HG03565 (cell line): ENCODE data around the gene LPIN1.
"Not testable (repeated sequence)": the region's sequence is repeated elsewhere in the genome, so short reads cannot be mapped to it uniquely, and the experiment has no call there.

Source experiments
- ATAC-seq: cut with Tn5 transposase; IDR thresholded peaks from one replicate; pipeline ENCODE4 v1.9.1; 2021; ENCODE audit warnings: mild to moderate bottlenecking, moderate library complexity; ENCODE audit not compliant: unreplicated experiment

LPIN1 gene

DNA sequence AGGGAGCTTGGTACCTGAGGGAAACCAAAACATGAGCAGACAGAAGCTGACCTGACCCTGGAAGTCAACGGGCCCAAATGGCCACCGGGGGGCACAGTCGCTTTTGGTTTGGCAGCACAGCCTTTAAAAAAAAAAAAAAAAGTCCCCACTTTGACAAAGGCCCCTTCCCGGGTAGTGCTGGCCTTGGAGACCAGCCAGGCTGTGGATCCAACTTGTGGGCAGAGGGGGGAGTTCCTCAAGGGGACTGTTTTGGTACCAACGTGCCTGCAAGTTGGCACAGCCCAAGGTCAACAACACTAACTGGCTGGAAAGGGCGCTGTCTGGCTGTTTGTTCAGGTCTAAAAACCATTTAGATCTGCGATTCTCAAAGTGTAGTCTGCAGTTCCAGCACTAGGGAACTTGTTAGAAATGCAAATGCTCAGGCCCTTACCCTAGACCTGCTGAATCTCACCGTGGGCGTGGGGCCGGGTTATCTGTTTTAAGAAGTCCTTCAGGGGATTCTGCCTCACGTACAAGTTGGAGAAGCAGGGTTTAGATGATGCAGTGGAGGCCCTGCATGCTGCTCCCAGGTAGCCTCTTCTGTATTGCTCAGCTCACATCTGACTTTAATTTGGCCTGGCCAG, 83.0 kb downstream of the LPIN1 start:
- ATAC-seq: peak; percentile 20

DNA sequence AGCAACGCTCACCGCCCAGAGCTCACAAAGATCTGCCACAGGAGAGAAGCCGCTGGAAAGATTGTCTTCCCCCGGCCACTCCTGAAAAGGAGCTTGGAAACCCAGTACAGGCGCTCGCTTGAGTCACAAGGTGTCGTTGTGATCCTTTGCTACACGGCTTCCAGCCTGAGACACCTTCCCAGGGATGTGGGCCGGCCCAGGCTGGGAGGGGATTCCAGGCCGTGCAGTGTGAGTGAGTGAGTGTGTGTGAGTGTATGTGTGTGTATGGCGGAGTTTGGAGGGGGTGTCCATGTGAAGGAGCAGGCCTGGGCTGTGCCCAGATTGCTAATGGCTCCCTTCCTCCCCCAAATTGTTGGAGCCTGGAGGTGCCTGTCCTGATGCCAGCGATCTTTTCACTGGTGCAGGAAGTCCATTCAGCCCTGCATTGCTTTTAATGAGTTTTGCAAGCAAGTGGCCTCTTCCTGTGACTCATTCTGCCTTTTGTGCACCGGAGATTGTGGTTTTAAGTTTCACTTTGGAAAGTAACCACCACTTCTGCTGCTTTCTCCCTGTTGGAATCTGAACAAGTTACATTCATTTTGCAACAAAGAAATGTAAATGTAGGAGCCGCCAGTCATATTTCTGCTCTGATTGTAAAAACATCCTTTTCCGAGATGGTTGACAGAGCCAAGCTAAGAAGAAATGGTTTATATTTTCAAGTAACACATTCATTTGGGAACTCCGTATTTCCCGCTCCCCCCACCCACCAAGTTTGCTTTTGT, 83.7 kb downstream of the LPIN1 start:
- ATAC-seq: peak; percentile 82

DNA sequence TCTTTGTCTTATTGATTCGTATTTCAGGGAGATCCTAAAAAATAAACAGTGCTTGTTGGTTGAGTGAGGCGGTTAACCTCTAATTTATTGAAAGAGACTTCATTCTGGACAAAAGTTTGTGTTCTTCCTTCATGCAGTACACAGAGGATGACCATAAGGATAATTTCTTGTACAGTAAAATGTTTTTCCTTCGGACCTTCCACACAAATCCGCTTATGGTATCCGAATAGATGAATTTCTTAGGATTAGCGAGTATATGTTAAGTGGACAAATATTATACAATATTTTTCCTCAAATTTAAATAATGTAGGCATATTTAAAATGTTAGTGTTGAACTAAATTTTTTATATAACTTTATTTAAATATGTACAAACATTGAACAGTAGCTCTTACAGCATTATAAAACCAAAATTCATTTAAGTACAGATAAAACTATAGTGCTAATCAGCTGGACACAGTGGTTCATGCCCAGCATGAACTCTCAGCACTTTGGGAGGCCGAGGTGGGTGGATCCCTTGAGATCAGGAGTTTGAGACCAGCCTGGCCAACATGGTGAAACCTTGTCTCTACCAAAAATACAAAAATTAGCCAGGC, 84.4 kb downstream of the LPIN1 start:
- ATAC-seq: no peak

DNA sequence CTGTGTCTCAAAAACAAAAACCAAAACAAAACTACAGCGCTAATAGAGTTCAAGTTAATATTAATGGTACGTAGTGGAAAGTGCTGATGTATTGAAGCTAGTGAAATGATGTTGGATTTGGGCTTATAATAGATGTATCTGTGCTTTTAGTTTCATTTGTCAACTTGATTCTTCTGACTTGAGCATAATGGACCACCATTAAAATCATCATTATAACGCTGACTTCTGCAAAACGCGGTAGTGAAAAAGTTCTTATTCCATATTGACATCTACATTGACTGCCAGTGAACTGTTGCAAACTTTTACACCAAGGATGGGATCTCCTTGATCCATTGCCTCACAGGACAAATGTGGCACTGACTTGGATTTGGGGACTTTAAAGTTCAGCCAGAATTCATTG, 85.0 kb downstream of the LPIN1 start:
- ATAC-seq: no peak

DNA sequence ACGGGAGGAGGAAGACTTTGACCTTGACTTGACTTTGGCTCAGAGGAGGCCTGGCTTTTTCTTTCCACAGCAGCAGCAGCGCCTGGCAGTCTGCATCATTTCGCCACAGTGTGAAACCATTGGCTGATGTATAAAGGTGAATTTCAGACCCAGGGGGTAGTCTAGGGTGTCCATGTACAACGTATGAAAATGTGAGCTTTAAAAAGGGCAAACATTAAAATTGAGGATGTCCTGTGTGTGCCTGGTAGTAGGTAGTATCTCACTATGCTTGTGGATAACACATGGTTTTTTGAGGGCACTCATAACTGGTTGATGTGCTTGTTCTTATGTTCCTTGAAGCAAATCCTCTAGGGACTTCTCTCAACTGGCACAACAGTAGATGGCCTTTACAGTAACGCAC, 86.1 kb downstream of the LPIN1 start:
- ATAC-seq: no peak

DNA sequence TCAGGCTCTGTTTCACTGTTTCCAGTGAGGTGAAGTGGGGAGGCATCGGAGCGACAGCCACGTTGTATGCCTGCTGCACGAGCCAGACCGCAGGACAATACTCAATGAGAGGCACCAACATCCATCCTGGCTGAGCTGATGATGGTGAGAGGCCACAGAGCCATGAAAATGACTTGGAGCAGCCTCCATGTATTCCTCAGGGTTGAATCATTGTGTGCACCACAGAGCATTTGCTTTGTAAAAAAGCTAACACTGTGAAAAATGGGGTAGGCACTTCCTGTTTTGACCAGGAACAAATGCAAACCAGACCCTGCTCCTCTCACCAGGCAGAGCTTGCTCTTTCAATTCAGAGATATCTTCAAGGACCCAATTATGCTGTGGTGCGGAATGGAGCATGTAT, 87.2 kb downstream of the LPIN1 start:
- ATAC-seq: no peak

DNA sequence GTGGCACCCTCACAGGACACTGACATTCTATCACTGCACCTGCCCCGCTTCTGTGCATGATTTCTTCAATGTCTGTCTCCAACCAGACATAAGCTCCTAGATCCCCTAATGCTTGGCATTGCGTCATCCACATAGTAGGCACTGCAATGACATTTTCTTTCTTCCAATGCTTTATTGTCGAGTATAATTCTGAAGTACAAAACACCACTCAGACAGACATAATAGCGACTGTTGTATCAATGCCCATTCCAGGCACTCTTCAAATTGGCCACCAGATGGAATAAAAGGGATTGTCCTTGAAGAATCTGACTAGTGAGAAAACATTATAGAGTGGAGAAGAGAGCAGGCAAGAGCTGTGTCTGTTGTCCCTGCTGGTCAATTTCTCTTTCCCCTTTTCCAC, 89.0 kb downstream of the LPIN1 start:
- no peak for ATAC-seq

DNA sequence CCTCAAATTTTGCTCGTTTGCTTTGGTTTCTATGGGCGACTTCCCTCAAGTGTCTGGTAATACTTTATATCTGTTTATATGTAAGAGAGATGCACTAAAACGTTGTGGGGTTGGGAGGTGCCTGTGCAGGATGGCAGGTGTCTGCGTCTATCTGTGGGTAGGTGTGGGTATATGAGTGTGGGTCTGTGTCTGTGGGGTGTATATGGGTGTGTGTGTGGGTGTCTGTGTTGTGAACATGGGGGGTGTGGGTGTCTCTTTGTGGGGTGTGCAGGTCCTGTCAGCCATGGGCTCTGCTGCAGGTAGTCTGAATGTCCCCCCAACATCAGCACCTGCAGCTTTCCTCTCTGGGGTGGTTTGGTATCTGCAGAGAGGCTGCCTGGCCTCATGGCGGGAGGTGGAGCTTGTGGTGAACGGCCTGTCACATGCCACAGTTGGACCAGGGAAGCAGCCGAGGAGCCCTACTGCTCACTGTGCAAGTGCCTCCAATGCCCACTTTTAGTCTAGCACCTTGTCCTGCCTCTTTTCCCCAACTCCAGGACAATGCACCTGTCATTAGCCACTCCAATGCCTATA, 90.3 kb downstream of the LPIN1 start:
- ATAC-seq: no peak

DNA sequence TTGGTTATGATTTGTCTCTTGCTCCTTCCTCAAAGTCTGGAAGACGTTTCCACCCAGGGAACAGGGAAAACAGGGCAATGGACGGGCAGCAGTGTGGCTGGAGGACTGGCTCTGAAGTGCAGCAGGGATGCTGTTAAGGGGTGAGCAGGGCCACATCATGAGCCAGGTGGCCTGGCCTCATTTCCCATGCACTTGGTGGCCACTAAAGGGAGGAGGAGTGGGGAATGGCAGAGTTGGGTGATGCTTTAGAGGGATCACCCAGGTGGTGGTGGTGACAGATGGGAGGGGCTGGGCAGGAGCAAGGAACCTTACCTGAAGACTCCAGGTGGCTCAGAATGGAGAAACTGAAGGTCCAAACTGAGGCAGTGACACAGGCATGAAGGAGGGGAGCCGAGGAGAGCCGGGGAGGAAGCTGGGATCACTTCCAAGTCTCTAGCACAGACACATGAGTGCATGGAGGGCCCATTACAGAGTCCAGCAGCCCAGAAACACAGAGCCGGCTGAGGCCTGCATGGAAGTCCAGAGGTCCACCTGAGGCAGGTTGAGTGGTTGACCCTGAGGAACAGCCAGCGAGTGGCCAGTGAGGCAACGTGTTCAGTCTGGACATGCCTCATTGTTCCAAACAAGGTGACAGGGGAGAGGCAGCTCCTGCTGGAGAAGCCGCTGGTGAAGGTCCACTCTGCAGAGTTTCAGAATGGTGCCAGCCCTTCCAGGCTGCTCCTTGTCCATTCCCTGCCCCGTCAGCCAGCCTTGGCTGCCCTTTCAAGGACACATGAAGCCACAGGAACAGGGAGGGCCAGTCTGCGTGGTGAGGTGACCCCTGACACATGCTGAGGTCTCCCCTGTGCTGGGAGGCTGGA, 91.7 kb downstream of the LPIN1 start:
- ATAC-seq: no peak

DNA sequence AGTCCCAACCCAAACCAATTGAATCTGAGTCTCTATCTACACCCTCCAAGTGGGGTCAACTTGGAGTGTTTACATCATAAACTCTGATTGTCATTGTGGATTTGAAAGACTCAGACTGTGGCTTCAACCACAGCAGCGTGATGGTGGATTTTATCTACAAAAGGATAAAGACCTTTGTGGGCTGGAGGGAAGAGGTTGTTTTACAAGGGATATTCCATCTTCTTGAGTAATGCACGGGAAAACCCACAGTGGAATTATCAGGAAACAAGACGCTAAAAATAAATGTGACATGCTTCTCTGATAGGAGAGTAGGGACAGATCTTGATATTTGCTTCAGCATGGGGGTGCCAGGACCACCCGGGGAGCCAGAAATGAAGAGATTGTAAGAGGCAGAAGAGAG, 93.5 kb downstream of the LPIN1 start:
- no peak for ATAC-seq

DNA sequence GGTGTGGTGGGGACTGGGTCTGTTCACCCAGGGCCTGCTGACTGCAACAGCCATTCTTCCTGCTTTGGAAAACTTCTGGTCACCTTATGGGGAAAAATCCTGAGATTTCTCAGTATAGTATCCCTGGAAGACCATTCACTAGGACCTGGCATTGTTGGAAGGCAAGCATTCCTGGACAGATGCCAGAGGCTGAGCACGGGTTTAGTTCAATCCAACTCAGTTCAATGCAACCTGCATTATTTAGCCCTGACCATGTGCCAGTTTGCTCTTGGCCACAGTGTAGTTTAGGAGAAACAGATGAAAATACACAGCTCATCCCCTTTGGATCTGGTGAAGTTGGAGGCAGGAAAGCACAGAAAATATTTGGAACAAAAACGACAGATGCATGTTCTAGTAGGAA, 95.9 kb downstream of the LPIN1 start:
- ATAC-seq: no peak

DNA sequence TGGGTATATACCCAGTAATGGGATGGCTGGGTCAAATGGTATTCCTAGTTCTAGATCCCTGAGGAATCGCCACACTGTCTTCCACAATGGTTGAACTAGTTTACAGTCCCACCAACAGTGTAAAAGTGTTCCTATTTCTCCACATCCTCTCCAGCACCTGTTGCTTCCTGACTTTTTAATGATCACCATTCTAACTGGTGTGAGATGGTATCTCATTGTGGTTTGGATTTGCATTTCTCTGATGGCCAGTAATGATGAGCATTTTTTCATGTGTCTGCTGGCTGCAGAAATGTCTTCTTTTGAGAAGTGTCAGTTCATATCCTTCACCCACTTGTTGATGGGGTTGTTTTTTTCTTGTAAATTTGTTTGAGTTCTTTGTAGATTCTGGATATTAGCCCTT, 98.4 kb downstream of the LPIN1 start:
- not testable (repeated sequence) for ATAC-seq

DNA sequence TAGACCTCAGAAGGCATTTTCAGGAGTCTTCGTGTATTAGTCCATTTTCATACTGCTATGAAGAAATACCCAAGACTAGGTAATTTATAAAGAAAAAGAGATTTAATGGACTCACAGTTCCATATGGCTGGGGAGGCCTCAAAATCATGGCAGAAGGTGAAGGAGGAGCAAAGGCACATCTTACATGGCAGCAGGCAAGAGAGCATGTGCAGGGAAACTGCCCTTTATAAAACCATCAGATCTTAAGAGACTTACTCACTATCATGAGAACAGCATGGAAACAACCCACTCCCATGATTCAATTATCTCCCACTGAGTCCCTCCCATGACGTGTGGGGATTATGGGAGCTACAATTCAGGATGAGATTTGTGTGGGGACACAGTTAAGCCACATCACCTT, 101.5 kb downstream of the LPIN1 start:
- ATAC-seq: not testable (repeated sequence)

DNA sequence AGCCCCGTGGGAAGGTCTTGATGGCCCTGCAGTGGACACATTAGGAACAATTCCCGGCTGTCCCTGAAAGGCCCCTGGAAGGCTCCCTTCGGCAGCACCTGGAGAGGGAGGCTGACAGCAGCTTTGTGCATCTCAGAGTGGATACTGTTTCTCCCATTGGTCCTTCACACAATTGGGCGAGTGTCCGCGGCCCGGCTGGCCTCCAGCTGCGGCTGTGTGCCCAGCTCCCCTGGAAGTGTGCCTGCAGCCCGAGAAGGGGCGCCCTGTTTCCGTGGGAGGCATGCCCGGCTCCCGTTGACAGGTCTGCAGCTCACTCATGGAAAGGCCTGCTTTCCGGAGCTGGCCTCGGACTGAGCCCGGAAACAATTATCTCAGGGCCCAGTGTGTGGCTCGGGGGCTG, 103.7 kb downstream of the LPIN1 start:
- ATAC-seq: no peak

DNA sequence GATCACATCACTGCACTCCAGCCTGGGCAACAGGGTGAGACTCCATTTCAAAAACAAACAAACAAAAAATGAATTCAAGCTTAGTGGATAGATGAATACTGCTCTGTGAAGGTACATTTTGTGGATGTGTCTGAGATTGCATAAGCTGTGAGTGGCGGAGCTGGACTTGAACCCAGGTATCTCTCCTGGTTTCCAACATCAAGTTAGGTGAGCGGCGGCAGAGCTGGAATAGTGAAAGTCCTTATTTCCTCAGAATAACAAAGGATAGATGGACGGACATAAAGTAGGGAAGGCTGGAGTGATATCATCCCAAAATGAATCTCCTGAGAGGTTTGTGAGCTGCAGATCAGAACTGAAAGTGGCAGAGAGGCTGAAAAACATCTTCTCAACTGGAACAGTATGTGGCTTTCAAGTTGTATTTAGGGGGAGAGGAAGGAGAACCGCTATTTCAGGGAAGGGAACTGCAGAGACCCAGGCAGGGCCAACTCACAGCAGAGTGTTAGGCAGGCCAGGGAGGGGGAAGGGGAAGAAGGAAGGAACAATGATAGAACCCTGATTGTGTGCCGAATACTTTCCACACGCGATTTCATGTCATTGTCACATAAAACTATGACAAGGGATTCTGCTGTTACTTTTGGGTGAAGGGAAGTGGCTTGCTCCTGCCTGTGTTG, 106.2 kb downstream of the LPIN1 start:
- ATAC-seq: no peak

DNA sequence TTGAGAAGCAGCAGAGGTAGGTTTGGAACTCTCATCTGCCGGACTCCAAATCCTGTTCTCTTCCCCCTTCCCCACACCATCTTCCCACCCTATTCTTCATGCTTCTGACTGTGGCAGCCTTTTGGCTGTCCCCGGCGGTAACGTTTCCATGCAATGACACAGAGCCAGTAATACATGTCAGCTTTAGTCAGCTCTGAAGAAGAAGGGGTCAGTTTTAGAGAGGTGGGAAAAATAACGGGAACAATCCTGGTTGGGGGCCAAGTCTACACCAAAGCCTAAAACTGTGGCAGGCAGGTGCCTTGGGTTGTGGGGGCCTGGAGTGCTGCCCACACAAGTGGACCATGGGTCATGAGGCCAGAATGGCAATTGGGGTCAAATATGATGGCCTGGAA, 106.8 kb downstream of the LPIN1 start:
- no peak for ATAC-seq

DNA sequence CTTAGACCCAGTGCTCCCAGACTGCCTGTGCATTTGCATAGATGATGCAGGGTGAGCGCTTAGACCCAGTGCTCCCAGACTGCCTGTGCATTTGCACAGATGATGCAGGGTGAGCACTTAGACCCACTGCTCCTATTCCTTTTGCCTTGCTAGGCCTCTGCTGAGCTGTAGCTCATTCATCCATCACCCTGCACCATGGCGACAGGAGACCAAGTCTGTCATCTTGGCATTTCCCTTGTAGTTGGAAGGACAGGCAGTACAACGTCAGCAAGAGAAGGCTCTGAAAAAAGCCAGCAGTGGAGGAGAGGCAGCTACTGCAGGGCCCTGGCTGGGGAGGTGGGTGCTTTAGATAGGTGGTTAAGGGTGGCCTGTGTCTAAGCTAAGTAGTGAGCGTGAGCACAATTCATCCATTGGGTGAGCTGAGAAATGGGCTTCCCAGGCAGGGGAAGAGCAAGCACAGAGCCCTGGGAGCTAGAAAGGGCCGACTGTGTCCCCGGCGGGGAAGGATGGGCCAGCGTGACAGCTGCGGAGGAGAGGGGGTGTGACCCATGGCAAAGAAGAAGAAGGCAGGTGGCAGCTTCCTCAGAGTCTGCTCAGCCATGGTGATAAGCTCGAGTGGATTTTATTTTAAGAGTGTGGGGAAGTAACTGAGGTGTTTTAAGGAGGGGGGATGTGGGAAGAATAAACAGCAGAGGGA, 108.8 kb downstream of the LPIN1 start:
- no peak for ATAC-seq

DNA sequence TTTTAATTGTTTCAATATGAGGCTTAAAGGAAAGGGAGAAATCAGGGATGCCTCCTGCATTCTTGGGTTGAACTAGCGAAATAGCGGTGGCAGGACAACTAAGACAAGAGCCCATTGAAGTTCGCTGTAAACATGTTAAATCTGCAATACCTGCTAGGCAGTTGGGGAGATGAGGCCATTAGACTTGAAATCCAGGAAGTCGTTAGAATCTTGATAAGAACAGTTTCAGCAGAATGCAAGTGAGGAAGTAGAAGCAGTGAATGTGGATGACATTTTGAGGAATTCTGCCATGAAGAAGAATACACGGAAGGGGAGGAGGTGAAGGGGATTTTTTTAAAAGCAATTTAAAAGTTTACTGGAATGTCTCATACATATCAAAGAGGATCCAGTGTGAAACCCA, 109.7 kb downstream of the LPIN1 start:
- no peak for ATAC-seq

DNA sequence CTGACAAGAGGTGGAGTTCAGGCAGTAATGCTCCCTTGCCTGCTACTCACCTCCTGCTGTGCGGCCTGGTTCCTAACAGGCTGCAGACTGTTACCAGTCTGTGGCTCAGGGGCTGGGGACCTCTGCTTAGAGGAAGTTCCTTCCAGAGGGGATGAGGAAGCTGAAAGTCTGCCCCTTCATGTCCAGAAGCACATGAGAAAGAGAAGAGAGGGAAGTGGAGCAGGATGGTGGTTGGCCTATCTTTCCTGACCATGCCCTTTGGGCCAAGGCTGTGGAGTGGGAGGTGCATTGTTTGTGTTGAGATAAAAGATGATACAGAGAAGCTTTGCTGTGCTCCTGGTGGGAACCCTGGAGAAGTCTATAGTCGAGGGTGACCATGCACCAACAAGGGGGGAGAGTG, 112.5 kb downstream of the LPIN1 start:
- no peak for ATAC-seq

DNA sequence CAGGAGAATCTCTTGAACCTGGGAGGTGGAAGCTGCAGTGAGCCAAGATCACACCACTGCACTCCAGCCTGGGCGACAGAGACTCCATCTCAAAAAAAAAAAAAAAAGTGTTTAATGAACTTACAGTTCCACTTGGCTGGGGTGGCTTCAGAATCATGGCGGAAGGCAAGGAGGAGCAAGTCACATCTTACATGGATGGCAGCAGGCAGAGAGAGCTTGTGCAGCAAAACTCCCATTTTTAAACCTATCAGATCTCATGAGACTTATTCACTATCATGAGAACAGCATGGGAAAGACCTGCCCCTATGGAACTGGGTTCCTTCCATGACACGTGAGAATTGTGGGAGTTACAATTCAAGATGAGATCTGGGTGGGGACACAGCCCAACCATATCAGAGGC, 113.5 kb downstream of the LPIN1 start:
- not testable (repeated sequence) for ATAC-seq
